HG03196 (cell line): Measurements from ENCODE around the gene SYNPO2L.

Experiments used
- ATAC-seq: cut with Tn5 transposase; IDR thresholded peaks from one replicate; pipeline ENCODE4 v1.9.1; 2021; ENCODE audit not compliant: unreplicated experiment

The SYNPO2L gene

GRCh38 chr10:73648975-73649829 lies 6.6 kb downstream of the SYNPO2L start:
- ATAC-seq = no peak

GRCh38 chr10:73647875-73648651 lies 7.8 kb downstream of the SYNPO2L start:
- ATAC-seq = no peak

GRCh38 chr10:73647211-73647874 lies 8.5 kb downstream of the SYNPO2L start:
- no peak for ATAC-seq

DNA sequence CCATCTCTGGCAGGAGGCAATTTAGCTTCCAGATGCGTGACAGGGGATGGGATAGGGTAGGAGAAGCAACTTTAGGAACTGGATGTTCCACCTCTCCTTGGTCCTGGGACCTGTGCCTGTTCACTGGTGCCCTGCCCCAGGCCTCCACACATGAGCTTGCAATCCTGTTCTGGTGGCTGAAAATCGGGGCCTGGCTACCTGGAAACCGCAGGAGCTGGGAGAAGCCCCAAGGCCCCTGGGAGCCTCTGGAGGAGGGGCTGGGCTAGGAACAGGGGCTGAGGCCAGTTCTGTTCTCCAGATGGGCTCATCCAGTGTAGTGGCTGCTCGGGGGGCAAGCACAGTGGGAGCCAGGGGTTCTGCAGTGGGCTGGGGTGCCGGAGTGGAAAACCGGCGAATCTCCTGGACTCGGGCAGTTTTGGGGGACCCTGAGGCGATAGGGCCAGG lies 9.2 kb downstream of the SYNPO2L start:
- no peak for ATAC-seq

DNA sequence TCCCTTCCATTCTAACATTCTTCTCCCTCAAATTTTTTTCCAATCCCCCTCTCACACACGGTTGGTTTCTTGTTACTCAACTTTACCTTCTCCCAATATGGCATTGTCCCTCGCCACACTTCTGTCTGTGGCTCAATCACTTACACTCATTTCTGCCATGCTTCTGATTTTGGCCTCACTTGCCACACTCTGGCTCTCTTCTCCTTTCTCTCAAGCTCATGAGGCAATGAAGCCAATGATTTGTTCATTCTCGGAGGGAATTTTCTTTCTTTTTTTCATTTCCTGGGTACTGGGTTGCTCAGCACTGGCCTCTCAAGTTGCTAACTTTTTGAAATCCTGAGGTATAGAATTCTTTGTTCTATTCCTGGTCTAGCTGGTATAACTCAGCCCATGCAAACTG lies 10.6 kb downstream of the SYNPO2L start:
- ATAC-seq = no peak

DNA sequence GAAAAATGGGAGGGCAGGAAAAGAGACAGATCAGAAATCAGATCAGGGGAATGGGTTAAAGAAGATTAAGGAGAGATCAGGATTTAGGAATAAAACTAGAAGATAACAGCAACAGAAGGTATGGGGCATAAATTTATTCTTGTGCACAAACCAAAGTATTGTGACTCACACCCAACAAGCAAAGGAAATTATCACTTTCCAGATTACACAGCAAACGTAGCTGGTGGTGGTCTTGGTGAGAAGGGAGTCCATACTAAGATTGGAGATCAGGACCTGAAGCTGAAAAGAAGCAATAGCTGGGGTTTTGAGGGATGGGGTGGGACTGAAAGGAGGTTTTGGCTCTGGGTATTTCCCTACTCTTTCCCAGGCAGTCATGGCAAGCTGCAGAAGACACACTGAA lies 11.1 kb downstream of the SYNPO2L start:
- no peak for ATAC-seq

- ATAC-seq = no peak
These were observed 11.7 kb downstream of the SYNPO2L start for GRCh38 chr10:73644015-73644743.

- ATAC-seq = no peak
These were observed 12.5 kb downstream of the SYNPO2L start for GRCh38 chr10:73643362-73643761.

DNA sequence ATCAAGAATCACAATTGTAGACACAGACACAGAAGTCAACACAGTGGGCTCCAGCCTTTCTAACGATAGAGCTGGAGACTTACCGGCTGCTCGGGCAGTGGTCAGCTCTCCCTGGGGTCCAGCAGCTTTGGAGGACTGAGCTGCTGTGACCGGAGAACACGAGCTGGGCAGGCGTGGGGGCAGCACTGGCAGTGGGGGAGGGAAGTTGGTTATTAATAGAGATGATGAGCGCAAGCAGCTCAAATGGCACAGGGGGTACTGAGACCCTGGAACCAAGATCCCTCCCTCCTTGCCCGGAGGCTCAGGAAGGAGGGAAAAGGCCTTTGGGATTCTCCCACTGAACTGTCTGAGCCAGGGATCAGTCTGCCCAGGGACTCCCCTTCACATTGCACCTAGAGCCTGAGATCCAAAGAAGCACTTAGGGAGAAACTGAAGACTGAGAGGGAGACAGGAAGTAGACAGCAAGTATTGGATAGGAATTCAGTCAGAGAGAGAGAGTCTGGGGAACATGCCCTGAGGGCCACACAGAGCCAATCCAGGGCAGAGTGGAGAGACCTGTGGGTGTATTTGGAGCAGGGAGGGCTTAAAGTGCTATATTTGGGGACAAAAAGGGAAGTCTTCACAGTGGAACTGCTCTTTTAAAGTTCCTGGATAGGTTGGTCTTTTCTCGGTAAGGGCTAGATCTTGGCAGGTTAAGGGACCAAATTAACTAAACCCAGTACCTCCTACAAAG lies 14.3 kb downstream of the SYNPO2L start, which contains the start of gene MYOZ1:
MYOZ1 (minus strand) TSS at position 147 of the 733 bp plus-strand sequence. CDS start 1,457 bp downstream, outside the sequence.
- no peak for ATAC-seq

DNA sequence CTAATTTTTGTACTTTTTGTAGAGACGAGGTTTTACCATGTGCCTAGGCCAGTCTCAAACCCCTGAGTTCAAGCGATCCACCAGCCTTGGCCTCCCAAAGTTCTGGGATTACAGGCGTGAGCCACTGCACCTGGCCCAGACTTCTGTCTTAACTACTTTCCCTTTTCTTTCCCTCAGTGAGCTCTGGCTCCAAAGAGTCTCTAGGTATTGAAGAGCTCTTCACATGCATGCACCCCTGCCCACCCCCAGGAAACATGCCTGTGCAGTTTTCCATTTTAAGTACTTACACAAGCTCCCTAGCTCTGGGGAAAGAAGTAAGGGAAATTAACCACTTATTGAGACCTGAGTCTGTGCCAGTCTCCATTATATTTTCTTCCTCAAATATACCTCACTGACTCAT lies 16.5 kb downstream of the SYNPO2L start:
- ATAC-seq = no peak

- no peak for ATAC-seq
These were observed 20.0 kb downstream of the SYNPO2L start for GRCh38 chr10:73635781-73636180.

DNA sequence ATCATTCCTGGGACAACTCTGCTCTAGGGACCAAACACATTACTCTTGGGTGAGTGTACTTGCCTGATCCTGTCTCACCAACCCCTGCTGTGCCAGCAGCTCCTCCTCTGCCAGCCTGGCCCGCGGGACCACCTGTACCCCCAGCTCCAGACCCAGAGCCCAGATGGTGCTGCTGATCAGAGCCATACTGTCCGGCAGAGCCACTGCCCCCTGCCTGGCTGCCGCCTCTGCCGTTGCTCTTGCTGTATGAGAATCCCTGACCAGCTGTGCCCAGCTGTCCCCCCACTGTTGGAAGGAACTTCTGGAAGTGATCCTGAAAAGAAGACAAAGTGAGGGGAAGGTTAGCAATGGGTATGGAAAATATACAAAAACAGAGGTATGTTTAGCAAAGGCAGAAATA lies 21.4 kb downstream of the SYNPO2L start:
- no peak for ATAC-seq

GRCh38 chr10:73629165-73629564 lies 26.7 kb downstream of the SYNPO2L start:
- ATAC-seq = no peak

- no peak for ATAC-seq
These were observed 27.4 kb downstream of the SYNPO2L start for GRCh38 chr10:73628405-73628804.

- ATAC-seq = no peak
These were observed 28.5 kb downstream of the SYNPO2L start for GRCh38 chr10:73627300-73627699.

DNA sequence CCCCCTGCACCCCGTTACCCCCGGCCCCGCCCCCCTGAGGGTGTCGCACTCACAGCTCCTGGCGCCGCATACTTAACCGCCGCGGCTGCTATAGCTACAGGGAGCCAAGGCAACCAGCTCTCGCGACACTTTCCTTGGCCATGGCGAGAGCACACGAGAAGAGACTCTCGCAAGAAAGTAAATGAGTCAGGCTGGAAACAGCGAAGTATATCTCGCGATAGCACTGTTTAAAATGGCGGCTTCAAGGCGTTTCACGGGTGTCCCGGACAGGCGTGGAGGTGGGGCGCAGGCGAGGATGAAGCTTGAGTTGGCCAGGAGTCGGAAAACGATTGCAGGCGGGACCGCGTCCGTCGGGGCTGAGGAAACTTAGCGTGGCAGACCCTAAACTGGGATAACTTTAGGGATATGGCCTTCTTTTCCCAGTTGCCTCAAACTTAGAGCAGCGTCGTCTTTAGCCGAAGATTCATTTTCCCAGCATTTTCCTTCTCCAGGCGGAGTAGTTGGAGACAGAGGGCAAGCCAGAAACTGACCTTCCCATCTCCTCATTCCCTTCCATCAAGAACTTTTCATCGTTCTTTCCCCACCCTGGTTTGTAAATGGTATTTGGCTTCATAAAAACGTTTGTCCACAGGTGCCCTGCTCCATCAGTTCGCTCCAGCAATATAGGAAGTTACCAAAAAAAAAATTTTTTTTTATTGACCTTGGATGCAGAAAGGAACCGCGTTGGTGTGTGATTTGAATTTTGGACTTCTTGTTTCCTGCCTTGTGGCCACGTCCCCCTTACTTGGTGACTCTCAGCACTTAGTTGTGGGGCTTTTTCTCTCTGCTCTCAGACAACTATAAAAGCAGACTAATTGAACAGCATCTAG lies 29.7 kb downstream of the SYNPO2L start:
- peak; percentile 96 for ATAC-seq

- peak; percentile 12 for ATAC-seq
These were observed 30.6 kb downstream of the SYNPO2L start for GRCh38 chr10:73625004-73625883.

GRCh38 chr10:73623056-73623455 lies 32.8 kb downstream of the SYNPO2L start:
- no peak for ATAC-seq
